ENCODE measurements around the gene HSPA14. TPM values are rescaled to one million over a fixed set of nuclear protein-coding genes. Genes with fewer than 3 reads are reported as not detected.

The HSPA14 gene
- total and polyA plus RNA-seq, 2 donors, result 10.1 to 16.6 TPM

DNA sequence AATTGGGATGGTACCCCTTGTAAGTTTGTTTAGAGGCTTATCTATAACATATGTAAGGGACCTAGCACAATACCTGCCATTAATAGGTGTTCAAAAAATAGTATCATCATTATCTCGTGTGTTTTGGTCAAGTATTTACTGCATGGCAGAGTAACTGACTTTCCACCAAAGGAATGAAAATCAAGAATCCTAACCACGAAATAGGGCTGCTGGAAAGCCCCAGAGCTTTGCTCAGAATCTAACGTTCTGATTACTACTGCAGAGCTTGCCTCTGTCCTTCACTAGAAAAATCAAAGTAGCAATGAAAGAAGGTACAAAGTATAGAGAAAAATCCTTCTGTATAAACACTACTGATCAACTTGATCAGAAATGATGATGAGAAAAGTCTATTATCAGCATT lies 80.9 kb downstream of the HSPA14 start:
- Histone ChIP-seq H3K4me1 (ENCODE audit: insufficient read depth) (no peaks in the 10 kb centered on the region), H3K27ac (ENCODE audit: low read depth) (no peak overlapping the region), H3K4me3 (ENCODE audit: low read depth, low read length) (no peak overlapping the region), H3K36me3 (ENCODE audit: insufficient read depth) (peaks cover 12% of the 10 kb centered on the region)
- WGBS, result 89% methylated on average over 3 of the region's 3 CpGs
- no peak for DNase-seq (ENCODE audit: extremely low spot score)

Other genes starting within 250 kb of the HSPA14 start
- gene FAM107B, start 63.4 kb upstream of the HSPA14 start, total RNA-seq, result 40.2 TPM
- gene FAM107B, start 63.4 kb upstream of the HSPA14 start, polyA plus RNA-seq, result 13.6 TPM
- 1.9 TPM for gene CDNF, start 269 bp upstream of the HSPA14 start, total RNA-seq
- gene CDNF, start 269 bp upstream of the HSPA14 start, polyA plus RNA-seq, result 0.86 TPM
- gene MSANTD7, start within 50 bp of the HSPA14 start, total RNA-seq, result 17.3 TPM
- 6.9 TPM for gene MSANTD7, start within 50 bp of the HSPA14 start, polyA plus RNA-seq
- gene SUV39H2, start 40.6 kb downstream of the HSPA14 start, total RNA-seq, result 24.0 TPM
- gene SUV39H2, start 40.6 kb downstream of the HSPA14 start, polyA plus RNA-seq, result 5.1 TPM
- 19.5 TPM for gene DCLRE1C, start 115.8 kb downstream of the HSPA14 start, total RNA-seq
- 7.1 TPM for gene DCLRE1C, start 115.8 kb downstream of the HSPA14 start, polyA plus RNA-seq
- not detected for gene MEIG1, start 121.1 kb downstream of the HSPA14 start, total RNA-seq
- 0.22 TPM for gene MEIG1, start 121.1 kb downstream of the HSPA14 start, polyA plus RNA-seq
- gene OLAH, start 205.6 kb downstream of the HSPA14 start, total RNA-seq, result not detected
- 0.47 TPM for gene OLAH, start 205.6 kb downstream of the HSPA14 start, polyA plus RNA-seq

Data from urinary bladder (tissue), 4 donors.